H1 (cell line): ENCODE data around the gene DNA2. TPM values are rescaled to one million over a fixed set of nuclear protein-coding genes. Genes with fewer than 3 reads are reported as not detected.

Source experiments
- SRF ChIP-seq: IDR thresholded peaks from 2 replicates; pipeline ENCODE4 v1.6.1; 2011; ENCODE audit warnings: mild to moderate bottlenecking, low read depth, low read length, moderate library complexity
- polyA plus RNA-seq, 7 experiments: library from polyadenylated mRNA; depleted of rRNA in 3 of 7; stranded (reverse) in 5 of 7; unstranded in 2 of 7; fragments of >200 nt in 5 of 7; fragments of 200-250 nt in 2 of 7; gene quantifications; 1 replicate in 5 of 7; 2 replicates in 1 of 7; 4 replicates in 1 of 7; pipeline versions ENCODE4 v1.2.1 to v1.2.3, GENCODE V29; 2011 to 2013; ENCODE audit warnings: missing spikeins in 2 of 7, mixed read lengths in 2 of 7
- total RNA-seq: library from RNA; stranded (reverse); fragmentation: NEBNext Ultra II Directional; extraction: Animal tissue kit (Norgen Biotek cat#: 25700); gene quantifications from 2 replicates; pipeline ENCODE4 v1.2.1, GENCODE V29; 2021
- TF ChIP-seq, protein P1 (sequence below): IDR thresholded peaks from 2 replicates; pipeline ENCODE4 v1.6.1; 2012; ENCODE audit warnings: inconsistent platforms

Gene DNA2
- total and polyA plus RNA-seq, 2 of the 8 experiments (the other 6 are each of a cell fraction or from before 2014, with no cell fraction given), result 16.0 to 57.9 TPM

DNA sequence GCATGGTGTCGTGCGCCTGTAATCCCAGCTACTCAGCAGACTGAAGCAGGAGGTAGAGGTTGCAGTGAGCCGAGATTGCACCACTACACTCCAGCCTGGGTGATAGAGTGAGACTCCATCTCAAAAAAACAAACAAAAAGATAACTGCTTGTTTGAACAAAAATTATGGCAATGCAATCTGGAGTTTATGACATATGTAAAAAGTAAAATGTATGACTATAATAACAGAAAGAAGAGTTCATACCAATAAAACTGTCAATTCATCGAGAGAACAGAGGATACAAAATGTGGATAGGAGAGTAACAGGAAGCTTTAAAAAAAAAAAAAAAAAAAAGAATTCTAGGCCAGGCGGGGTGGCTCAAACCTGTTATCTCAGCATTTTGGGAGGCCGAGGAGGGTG, 36.3 kb upstream of the DNA2 start (continued):
- TF ChIP-seq, protein P1, sequence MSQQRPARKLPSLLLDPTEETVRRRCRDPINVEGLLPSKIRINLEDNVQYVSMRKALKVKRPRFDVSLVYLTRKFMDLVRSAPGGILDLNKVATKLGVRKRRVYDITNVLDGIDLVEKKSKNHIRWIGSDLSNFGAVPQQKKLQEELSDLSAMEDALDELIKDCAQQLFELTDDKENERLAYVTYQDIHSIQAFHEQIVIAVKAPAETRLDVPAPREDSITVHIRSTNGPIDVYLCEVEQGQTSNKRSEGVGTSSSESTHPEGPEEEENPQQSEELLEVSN, result no peak
- no peak for TF ChIP-seq SRF
- TF ChIP-seq, all 59 proteins: peak for 0
